ENCODE results near the gene PTP4A1. TPM values are rescaled to one million over a fixed set of nuclear protein-coding genes. Genes with fewer than 3 reads are reported as not detected.

Gene PTP4A1
- total RNA-seq, 1 donor from 2014 or later = 143 TPM

- Mint-ChIP-seq H3K27ac (ENCODE audit: unreplicated experiment) (peak overlapping the region; percentile 98), H3K36me3 (ENCODE audit: low read depth, unreplicated experiment) (no peaks in the 10 kb centered on the region), H3K4me1 (ENCODE audit: low read depth, unreplicated experiment) (peaks cover 20% of the 10 kb centered on the region), H3K9me3 (ENCODE audit: unreplicated experiment) (no peaks in the 10 kb centered on the region), H3K4me3 (ENCODE audit: unreplicated experiment) (no peak overlapping the region), H3K27me3 (ENCODE audit: low read depth, unreplicated experiment) (no peaks in the 10 kb centered on the region)
- Histone ChIP-seq H3K79me2 (ENCODE audit: insufficient read depth, low read length) (no peaks in the 10 kb centered on the region), H3K27ac (ENCODE audit: low read depth, low read length) (peak overlapping the region; percentile 2), H3K4me2 (ENCODE audit: low read length) (peak overlapping the region; percentile 66), H3K4me1 (ENCODE audit: insufficient read depth, low read length) (peaks cover 9% of the 10 kb centered on the region), H4K20me1 (ENCODE audit: insufficient read depth, low read length) (no peaks in the 10 kb centered on the region), H3K36me3 (ENCODE audit: insufficient read depth, low read length) (no peaks in the 10 kb centered on the region), H3K9me3 (ENCODE audit: insufficient read depth, low read depth, low read length) (no peaks in the 10 kb centered on the region), H3K4me3 (ENCODE audit: insufficient read depth, low read depth, low read length) (no peak overlapping the region), H3K27me3 (ENCODE audit: insufficient read depth, low read length) (no peaks in the 10 kb centered on the region), H3K9ac (ENCODE audit: low read length) (peak overlapping the region; percentile 0), H2AFZ (ENCODE audit: low read depth, low read length) (no peak overlapping the region)
- DNase-seq (ENCODE audit: low read depth) (peak; percentile 99), FAIRE-seq (peak; percentile 49)
- no peak for TF ChIP-seq CTCF (IDR thresholded peaks at IDR 0.05; ENCODE audit: insufficient read depth, low read depth, low read length)
- no peak for TF ChIP-seq EZH2 (IDR thresholded peaks at IDR 0.05; ENCODE audit: insufficient read depth, low read length)
These were observed 44.4 kb upstream of the PTP4A1 start for GRCh38 chr6:63527658-63528514.

- H3K9me3 Mint-ChIP-seq (ENCODE audit: unreplicated experiment) = no peaks in the 10 kb centered on the region
- no peaks in the 10 kb centered on the region for H3K9me3 ChIP-seq (ENCODE audit: insufficient read depth, low read depth, low read length)
- no peaks in the 10 kb centered on the region for H3K36me3 ChIP-seq (ENCODE audit: insufficient read depth, low read length)
- no peak overlapping the region for H3K9ac ChIP-seq (ENCODE audit: low read length)
- H3K27me3 Mint-ChIP-seq (ENCODE audit: low read depth, unreplicated experiment) = no peaks in the 10 kb centered on the region
- H3K27me3 ChIP-seq (ENCODE audit: insufficient read depth, low read length) = no peaks in the 10 kb centered on the region
- no peak overlapping the region for H3K27ac ChIP-seq (ENCODE audit: low read depth, low read length)
- H3K4me3 ChIP-seq (ENCODE audit: insufficient read depth, low read depth, low read length) = no peak overlapping the region
- no peaks in the 10 kb centered on the region for H3K36me3 Mint-ChIP-seq (ENCODE audit: low read depth, unreplicated experiment)
- H3K79me2 ChIP-seq (ENCODE audit: insufficient read depth, low read length) = no peaks in the 10 kb centered on the region
- no peak overlapping the region for H2AFZ ChIP-seq (ENCODE audit: low read depth, low read length)
- H3K27ac Mint-ChIP-seq (ENCODE audit: unreplicated experiment) = peak overlapping the region; percentile 44
- no peak for FAIRE-seq
- DNase-seq (ENCODE audit: low read depth) = peak; percentile 53
- H4K20me1 ChIP-seq (ENCODE audit: insufficient read depth, low read length) = no peaks in the 10 kb centered on the region
- H3K4me1 ChIP-seq (ENCODE audit: insufficient read depth, low read length) = peaks cover 9% of the 10 kb centered on the region
- no peak overlapping the region for H3K4me3 Mint-ChIP-seq (ENCODE audit: unreplicated experiment)
- TF ChIP-seq EZH2 (IDR thresholded peaks at IDR 0.05; ENCODE audit: insufficient read depth, low read length) (no peak), CTCF (IDR thresholded peaks at IDR 0.05; ENCODE audit: insufficient read depth, low read depth, low read length) (no peak)
- peaks cover 20% of the 10 kb centered on the region for H3K4me1 Mint-ChIP-seq (ENCODE audit: low read depth, unreplicated experiment)
- H3K4me2 ChIP-seq (ENCODE audit: low read length) = peak overlapping the region; percentile 31
These were observed 42.8 kb upstream of the PTP4A1 start for GRCh38 chr6:63529498-63529897.

- Histone ChIP-seq H3K27ac (ENCODE audit: low read depth, low read length) (no peak overlapping the region), H3K9ac (ENCODE audit: low read length) (no peak overlapping the region), H3K27me3 (ENCODE audit: insufficient read depth, low read length) (no peaks in the 10 kb centered on the region), H3K36me3 (ENCODE audit: insufficient read depth, low read length) (no peaks in the 10 kb centered on the region), H3K79me2 (ENCODE audit: insufficient read depth, low read length) (no peaks in the 10 kb centered on the region), H4K20me1 (ENCODE audit: insufficient read depth, low read length) (no peaks in the 10 kb centered on the region), H2AFZ (ENCODE audit: low read depth, low read length) (no peak overlapping the region), H3K4me1 (ENCODE audit: insufficient read depth, low read length) (peaks cover 9% of the 10 kb centered on the region), H3K4me3 (ENCODE audit: insufficient read depth, low read depth, low read length) (no peak overlapping the region), H3K4me2 (ENCODE audit: low read length) (no peak overlapping the region), H3K9me3 (ENCODE audit: insufficient read depth, low read depth, low read length) (no peaks in the 10 kb centered on the region)
- Mint-ChIP-seq H3K27me3 (ENCODE audit: low read depth, unreplicated experiment) (no peaks in the 10 kb centered on the region), H3K36me3 (ENCODE audit: low read depth, unreplicated experiment) (no peaks in the 10 kb centered on the region), H3K4me3 (ENCODE audit: unreplicated experiment) (no peak overlapping the region), H3K9me3 (ENCODE audit: unreplicated experiment) (no peaks in the 10 kb centered on the region), H3K27ac (ENCODE audit: unreplicated experiment) (no peak overlapping the region), H3K4me1 (ENCODE audit: low read depth, unreplicated experiment) (peaks cover 20% of the 10 kb centered on the region)
- DNase-seq (ENCODE audit: low read depth) (no peak), FAIRE-seq (no peak)
- no peak for TF ChIP-seq EZH2 (IDR thresholded peaks at IDR 0.05; ENCODE audit: insufficient read depth, low read length)
- TF ChIP-seq CTCF (IDR thresholded peaks at IDR 0.05; ENCODE audit: insufficient read depth, low read depth, low read length) = no peak
These were observed 42.1 kb upstream of the PTP4A1 start for GRCh38 chr6:63530182-63530581.
